Natural killer cell (primary cell): Measurements from ENCODE around the gene RNF181. TPM values are rescaled to one million over a fixed set of nuclear protein-coding genes. Genes with fewer than 3 reads are reported as not detected.

Experiments used
- ATAC-seq, 3 donors: fragments of 150-1000 bp in 2 of 3; fragments of 200-7000 bp in 1 of 3; cut with Tn5 transposase; 1 replicate in 1 of 3; 2 replicates in 2 of 3; pipeline ENCODE4 v1.10.0; 2021; ENCODE audit warnings: mild to moderate bottlenecking in 2 of 3, moderate library complexity in 2 of 3
- DNase-seq, 2 donors: peaks; one replicate each; pipeline versions ENCODE4 v3.0.0 to v3.0.0-alpha.2; 2013 to 2021; ENCODE audit warnings: mixed read lengths in 1 of 2
- H3K27ac ChIP-seq: one replicate; pipeline ENCODE4 v1.5.1; 2013; ENCODE audit warnings: mild to moderate bottlenecking, low read length
- H3K27me3 ChIP-seq: one replicate; pipeline ENCODE4 v1.6.1; 2013; ENCODE audit warnings: low read length; ENCODE audit not compliant: control insufficient read depth, insufficient read depth
- H3K36me3 ChIP-seq: one replicate; pipeline ENCODE4 v1.6.1; 2013; ENCODE audit warnings: low read length; ENCODE audit not compliant: control insufficient read depth, insufficient read depth
- H3K4me1 ChIP-seq: one replicate; pipeline ENCODE4 v1.6.1; 2013; ENCODE audit warnings: low read length; ENCODE audit not compliant: control insufficient read depth, insufficient read depth
- H3K4me3 ChIP-seq: one replicate; pipeline ENCODE4 v1.5.1; 2013; ENCODE audit warnings: low read length
- H3K9me3 ChIP-seq: one replicate; pipeline ENCODE4 v1.6.1; 2013; ENCODE audit warnings: low read length; ENCODE audit not compliant: control insufficient read depth, insufficient read depth
- H3K27ac Mint-ChIP-seq, 2 donors: one replicate each; pipeline ENCODE4 v1.8.0; 2022; ENCODE audit warnings: mild to moderate bottlenecking in 2 of 2, mixed read lengths in 2 of 2, moderate library complexity in 1 of 2
- H3K27me3 Mint-ChIP-seq, 2 donors: one replicate each; pipeline ENCODE4 v1.8.0; 2022; ENCODE audit warnings: low read depth in 2 of 2, mixed read lengths in 2 of 2
- H3K36me3 Mint-ChIP-seq: one replicate; pipeline ENCODE4 v1.8.0; 2022; ENCODE audit warnings: mixed read lengths
- H3K4me1 Mint-ChIP-seq, 2 donors: one replicate each; pipeline ENCODE4 v1.8.0; 2022; ENCODE audit warnings: mixed read lengths in 2 of 2
- H3K4me3 Mint-ChIP-seq: one replicate; pipeline ENCODE4 v1.8.0; 2022; ENCODE audit warnings: mild to moderate bottlenecking, moderate library complexity, mixed read lengths
- H3K9me3 Mint-ChIP-seq, 2 donors: one replicate each; pipeline ENCODE4 v1.8.0; 2022; ENCODE audit warnings: mixed read lengths in 2 of 2
- WGBS: methylation state at CpG from one replicate; pipeline ENCODE4 v1.1.7; 2013; ENCODE audit warnings: missing lambda C conversion rate; ENCODE audit not compliant: insufficient coverage; 5-methylcytosine and 5-hydroxymethylcytosine counted together
- intact Hi-C: fragments of 100-400 bp; cut with micrococcal nuclease; formaldehyde crosslinking; loops from one replicate; pipeline ENCODE4 v1.14.2; 2022
- total RNA-seq, 4 donors: library from RNA; stranded (reverse); fragments of 120-200 nt in 1 of 4; gene quantifications; one replicate each; pipeline versions ENCODE4 v1.2.3 to v1.2.4, GENCODE V29; 2013 to 2022
- TF ChIP-seq, protein P1 (sequence below): fragments of 200-600 bp; IDR thresholded peaks from one replicate; pipeline ENCODE4 v1.8.0; 2022; ENCODE audit warnings: antibody characterized with exemption

RNF181 gene
- total RNA-seq, 3 donors from 2014 or later (not counting 1 experiment from before 2014, with no cell fraction given), result 65.0 to 75.0 (median 66.7) TPM

DNA sequence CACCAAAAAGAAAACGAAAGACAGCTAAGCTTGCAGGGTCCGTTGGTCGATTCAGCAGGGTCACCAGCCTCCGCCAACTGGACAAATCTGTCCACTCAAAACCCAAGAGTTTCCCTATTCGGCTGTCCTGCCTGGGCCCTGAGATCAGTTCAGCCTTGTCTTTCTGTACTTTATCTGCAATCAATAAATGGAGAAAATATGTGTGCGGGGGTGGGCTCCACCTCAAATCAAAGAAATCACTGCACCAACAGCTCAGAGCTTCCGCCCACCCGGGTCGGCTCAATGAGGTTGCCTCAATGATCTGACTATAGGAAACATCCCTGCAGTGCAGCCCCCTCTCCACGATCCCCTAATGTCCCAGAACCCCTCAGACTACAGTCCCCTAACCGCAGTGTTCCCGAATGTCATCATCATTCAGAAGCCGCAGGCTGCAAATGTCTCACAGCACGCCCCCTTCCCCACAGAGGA is 34.7 kb upstream of the RNF181 start:
- intact Hi-C loops, result loop anchor here (1.0 to 5.0 kb wide), 4 partner anchors 41 to 232 kb away; partner anchors contain the start of genes C2orf68, ELMOD3, RETSAT and TMEM150A
- H3K36me3 ChIP-seq, result peaks cover 3% of the 10 kb centered on the region

DNA sequence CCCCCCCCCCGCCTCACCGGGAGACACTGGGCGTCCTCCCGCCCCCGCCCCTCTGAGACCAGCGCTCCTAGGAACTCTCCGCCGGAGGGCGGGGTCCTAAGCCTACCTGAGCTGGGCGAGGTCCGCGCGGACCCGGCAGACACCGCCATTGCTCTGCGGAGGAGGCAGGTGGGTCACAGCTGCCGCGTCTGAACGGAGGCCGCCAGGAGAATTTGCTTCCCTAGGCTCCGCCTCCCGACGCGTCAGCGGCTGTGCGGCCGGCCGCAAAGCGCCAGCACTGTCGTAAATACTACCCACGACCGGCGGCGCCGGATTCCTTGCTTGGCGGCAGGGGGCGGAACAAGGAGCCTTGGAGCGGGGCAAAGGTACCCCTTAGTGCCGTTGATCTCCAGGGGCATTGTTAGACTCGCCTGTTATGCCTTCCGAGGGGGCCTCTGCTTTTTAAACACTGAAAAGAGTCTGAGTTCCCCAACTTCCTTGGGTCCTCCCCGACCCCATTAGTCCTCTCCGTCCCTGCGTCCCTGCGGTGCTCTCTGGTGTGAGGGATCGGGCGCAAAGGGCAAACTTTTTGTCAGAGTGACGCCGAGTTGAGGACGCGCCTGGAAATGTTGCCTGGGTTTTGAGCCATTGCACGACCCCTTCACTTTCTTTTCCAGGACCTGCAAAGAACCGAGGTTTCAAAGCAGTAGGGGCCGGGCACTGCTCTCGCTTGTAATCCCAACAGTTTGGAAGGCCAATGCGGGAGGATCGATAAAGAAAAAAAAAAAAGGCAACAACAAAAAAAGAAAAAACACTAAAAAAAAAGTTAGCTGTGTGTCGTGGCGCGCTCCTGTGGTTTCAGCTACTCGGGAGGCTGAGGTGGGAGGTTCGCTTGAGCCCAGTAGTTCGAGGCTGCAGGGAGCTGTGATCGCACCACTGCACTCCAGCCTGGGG is 34.0 kb upstream of the RNF181 start, which contains the start of gene GGCX:
Gene GGCX, minus strand, starts transcription at position 214 of the 933 bp plus-strand sequence. Its CDS starts 65 bp downstream, at position 149.
- no peaks in the 10 kb centered on the region for H3K9me3 Mint-ChIP-seq
- no peaks in the 10 kb centered on the region for H3K27me3 Mint-ChIP-seq
- TF ChIP-seq, protein P1, sequence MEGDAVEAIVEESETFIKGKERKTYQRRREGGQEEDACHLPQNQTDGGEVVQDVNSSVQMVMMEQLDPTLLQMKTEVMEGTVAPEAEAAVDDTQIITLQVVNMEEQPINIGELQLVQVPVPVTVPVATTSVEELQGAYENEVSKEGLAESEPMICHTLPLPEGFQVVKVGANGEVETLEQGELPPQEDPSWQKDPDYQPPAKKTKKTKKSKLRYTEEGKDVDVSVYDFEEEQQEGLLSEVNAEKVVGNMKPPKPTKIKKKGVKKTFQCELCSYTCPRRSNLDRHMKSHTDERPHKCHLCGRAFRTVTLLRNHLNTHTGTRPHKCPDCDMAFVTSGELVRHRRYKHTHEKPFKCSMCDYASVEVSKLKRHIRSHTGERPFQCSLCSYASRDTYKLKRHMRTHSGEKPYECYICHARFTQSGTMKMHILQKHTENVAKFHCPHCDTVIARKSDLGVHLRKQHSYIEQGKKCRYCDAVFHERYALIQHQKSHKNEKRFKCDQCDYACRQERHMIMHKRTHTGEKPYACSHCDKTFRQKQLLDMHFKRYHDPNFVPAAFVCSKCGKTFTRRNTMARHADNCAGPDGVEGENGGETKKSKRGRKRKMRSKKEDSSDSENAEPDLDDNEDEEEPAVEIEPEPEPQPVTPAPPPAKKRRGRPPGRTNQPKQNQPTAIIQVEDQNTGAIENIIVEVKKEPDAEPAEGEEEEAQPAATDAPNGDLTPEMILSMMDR, result no peak
- H3K36me3 Mint-ChIP-seq, result no peaks in the 10 kb centered on the region
- ATAC-seq (peak; percentile 95 to 98 (median 95)), DNase-seq (peak; percentile 86 to 97)
- peak within 1 kb of the TSS; percentile 91 to 95 for H3K27ac Mint-ChIP-seq
- Histone ChIP-seq H3K27me3 (no peaks in the 10 kb centered on the region), H3K4me1 (peaks cover 17% of the 10 kb centered on the region), H3K9me3 (no peaks in the 10 kb centered on the region), H3K36me3 (peaks cover under 1% of the 10 kb centered on the region), H3K4me3 (peak within 1 kb of the TSS; percentile 67), H3K27ac (peak within 1 kb of the TSS; percentile 71)
- WGBS, result 3% methylated on average over 63 of the region's 64 CpGs
- intact Hi-C loops, result loop anchor here (1.0 to 5.0 kb wide), 4 partner anchors 41 to 233 kb away; partner anchors contain the start of genes C2orf68, ELMOD3, RETSAT and TMEM150A
- peaks cover 19 to 24% of the 10 kb centered on the region in 2 donors for H3K4me1 Mint-ChIP-seq
- peak within 1 kb of the TSS; percentile 95 for H3K4me3 Mint-ChIP-seq

More for the DNA sequence above, 34.7 kb upstream of the RNF181 start:
- WGBS, result 9% methylated on average over 13 of the region's 14 CpGs
- no peaks in the 10 kb centered on the region for H3K36me3 Mint-ChIP-seq
- H3K4me1 ChIP-seq, result peaks cover 17% of the 10 kb centered on the region
- H3K4me1 Mint-ChIP-seq, result peaks cover 19 to 24% of the 10 kb centered on the region in 2 donors
- H3K4me3 Mint-ChIP-seq, result peak overlapping the region; percentile 95
- H3K27ac ChIP-seq, result peak overlapping the region; percentile 71
- no peaks in the 10 kb centered on the region for H3K9me3 Mint-ChIP-seq
- H3K27ac Mint-ChIP-seq, result peak overlapping the region; percentile 91 to 95
- peak overlapping the region; percentile 67 for H3K4me3 ChIP-seq
- H3K9me3 ChIP-seq, result no peaks in the 10 kb centered on the region
- no peaks in the 10 kb centered on the region for H3K27me3 Mint-ChIP-seq
- no peaks in the 10 kb centered on the region for H3K27me3 ChIP-seq
- TF ChIP-seq, protein P1, result no peak
- DNase-seq (no peak), ATAC-seq (peak; percentile 13 to 27 (median 14))

DNA sequence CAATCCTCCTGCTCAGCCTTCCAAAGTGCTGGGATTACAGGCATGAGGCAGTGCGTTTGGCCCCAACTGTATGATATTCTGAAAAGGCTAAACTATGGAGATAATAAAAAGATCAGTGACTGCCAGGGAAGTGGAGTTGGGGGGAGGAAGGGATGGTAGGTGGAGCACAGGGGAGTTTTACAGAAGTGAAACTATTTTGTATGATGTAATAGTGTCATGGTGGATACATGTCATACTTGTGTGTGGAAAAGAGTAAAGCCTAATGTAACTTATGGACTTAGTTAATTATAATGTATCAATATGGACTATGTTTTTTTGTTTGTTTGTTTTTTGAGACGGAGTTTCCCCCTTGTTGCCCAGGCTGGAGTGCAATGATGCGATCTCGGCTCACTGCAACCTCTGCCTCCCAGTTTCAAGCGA is 31.4 kb upstream of the RNF181 start:
- H3K4me3 ChIP-seq, result no peak overlapping the region
- ATAC-seq (no peak), DNase-seq (no peak)
- no peaks in the 10 kb centered on the region for H3K36me3 ChIP-seq
- H3K4me1 ChIP-seq, result peaks cover 17% of the 10 kb centered on the region
- no peaks in the 10 kb centered on the region for H3K27me3 Mint-ChIP-seq
- no peak overlapping the region for H3K27ac ChIP-seq
- intact Hi-C loops, result loop anchor here (5.0 kb wide), 1 partner anchor 38 kb away; the partner anchor contains the start of gene TMEM150A
- no peaks in the 10 kb centered on the region for H3K9me3 ChIP-seq
- H3K9me3 Mint-ChIP-seq, result no peaks in the 10 kb centered on the region
- H3K27ac Mint-ChIP-seq, result no peak overlapping the region
- peak overlapping the region; percentile 52 for H3K4me3 Mint-ChIP-seq
- H3K27me3 ChIP-seq, result no peaks in the 10 kb centered on the region
- H3K4me1 Mint-ChIP-seq, result peaks cover 18 to 19% of the 10 kb centered on the region in 2 donors
- WGBS, result 91% methylated on average over 5 of the region's 5 CpGs
- TF ChIP-seq, protein P1, result no peak
- H3K36me3 Mint-ChIP-seq, result no peaks in the 10 kb centered on the region
